ENCODE measurements around the gene ARHGEF16.

DNA sequence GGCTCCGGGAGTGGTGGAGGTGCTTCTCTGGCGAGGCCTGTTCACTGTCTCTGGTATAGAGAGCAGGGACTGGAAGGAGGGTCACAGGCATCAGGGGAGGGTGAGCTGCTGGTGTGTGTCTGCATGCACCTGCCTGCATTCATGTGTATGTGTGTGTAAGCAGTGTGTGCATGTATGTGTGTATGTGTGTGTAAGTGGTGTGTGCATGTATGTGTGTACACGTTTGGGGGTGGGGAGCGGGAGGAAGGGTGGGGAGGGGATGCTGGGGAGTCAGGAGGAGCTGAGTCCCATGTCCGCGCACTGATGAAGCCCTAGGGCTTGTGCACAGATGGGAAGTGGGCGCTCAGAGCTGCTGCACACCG, 49.0 kb downstream of the ARHGEF16 start:
- TF ChIP-seq, protein P1, sequence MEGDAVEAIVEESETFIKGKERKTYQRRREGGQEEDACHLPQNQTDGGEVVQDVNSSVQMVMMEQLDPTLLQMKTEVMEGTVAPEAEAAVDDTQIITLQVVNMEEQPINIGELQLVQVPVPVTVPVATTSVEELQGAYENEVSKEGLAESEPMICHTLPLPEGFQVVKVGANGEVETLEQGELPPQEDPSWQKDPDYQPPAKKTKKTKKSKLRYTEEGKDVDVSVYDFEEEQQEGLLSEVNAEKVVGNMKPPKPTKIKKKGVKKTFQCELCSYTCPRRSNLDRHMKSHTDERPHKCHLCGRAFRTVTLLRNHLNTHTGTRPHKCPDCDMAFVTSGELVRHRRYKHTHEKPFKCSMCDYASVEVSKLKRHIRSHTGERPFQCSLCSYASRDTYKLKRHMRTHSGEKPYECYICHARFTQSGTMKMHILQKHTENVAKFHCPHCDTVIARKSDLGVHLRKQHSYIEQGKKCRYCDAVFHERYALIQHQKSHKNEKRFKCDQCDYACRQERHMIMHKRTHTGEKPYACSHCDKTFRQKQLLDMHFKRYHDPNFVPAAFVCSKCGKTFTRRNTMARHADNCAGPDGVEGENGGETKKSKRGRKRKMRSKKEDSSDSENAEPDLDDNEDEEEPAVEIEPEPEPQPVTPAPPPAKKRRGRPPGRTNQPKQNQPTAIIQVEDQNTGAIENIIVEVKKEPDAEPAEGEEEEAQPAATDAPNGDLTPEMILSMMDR (IDR thresholded peaks at IDR 0.05; ENCODE audit: low read length), result no peak
- TF ChIP-seq EZH2 (optimal IDR thresholded peaks at IDR 0.05; ENCODE audit: low read depth, low read length) (no peak), EZH2phosphoT487 (IDR thresholded peaks at IDR 0.05; ENCODE audit: low read length) (no peak)
